Pons (tissue), 1 donor: ENCODE data around the gene OR2T12.
A peak's percentile ranks its signal among the peaks of the same experiment; 100 is the strongest.
"Not testable (repeated sequence)": the region's sequence is repeated elsewhere in the genome, so short reads cannot be mapped to it uniquely, and the experiment has no call there.

Experiments used
- DNase-seq: peaks from one replicate; pipeline ENCODE4 v3.0.0-alpha.2; 2016; ENCODE audit warnings: low spot score

The OR2T12 gene

GRCh38 chr1:248303324-248303723, at the start of gene OR2T12:
TSS of gene OR2T12 (minus strand) at chr1:248303424. CDS start at chr1:248295578, 7,846 bp downstream.
- DNase-seq = no peak

- DNase-seq = no peak
Observed at GRCh38 chr1:248348475-248348874, 45.3 kb upstream of the OR2T12 start, which contains the start of gene OR14C36. TSS of gene OR14C36 (plus strand) at chr1:248348775. CDS start at chr1:248348775, 0 bp downstream.

- no peak for DNase-seq
Observed at GRCh38 chr1:248343451-248343850, 40.2 kb upstream of the OR2T12 start.

GRCh38 chr1:248324468-248324867, 21.2 kb upstream of the OR2T12 start, which contains the start of gene OR2M7:
TSS of gene OR2M7 (minus strand) at chr1:248324568. CDS start at chr1:248324568, 0 bp downstream.
- no peak for DNase-seq

GRCh38 chr1:248316796-248317195, 13.6 kb upstream of the OR2T12 start:
- no peak for DNase-seq

GRCh38 chr1:248306740-248307139, 3.5 kb upstream of the OR2T12 start:
- DNase-seq = not testable (repeated sequence)

- DNase-seq = no peak
Observed at GRCh38 chr1:248306103-248306502, 2.9 kb upstream of the OR2T12 start.

GRCh38 chr1:248305672-248306071, 2.4 kb upstream of the OR2T12 start:
- not testable (repeated sequence) for DNase-seq

- no peak for DNase-seq
Observed at GRCh38 chr1:248288391-248288790, 14.8 kb downstream of the OR2T12 start.

GRCh38 chr1:248277876-248278275, 25.3 kb downstream of the OR2T12 start, which contains the start of gene OR2T33:
TSS of gene OR2T33 (minus strand) at chr1:248277976. CDS start at chr1:248273814, 4,162 bp downstream.
- no peak for DNase-seq

GRCh38 chr1:248273225-248273624, 30.0 kb downstream of the OR2T12 start:
- not testable (repeated sequence) for DNase-seq

GRCh38 chr1:248268178-248268577, 35.0 kb downstream of the OR2T12 start:
- no peak for DNase-seq

- not testable (repeated sequence) for DNase-seq
Observed at GRCh38 chr1:248259309-248259708, 43.9 kb downstream of the OR2T12 start.

GRCh38 chr1:248243204-248243603, 60.0 kb downstream of the OR2T12 start:
- DNase-seq = peak; percentile 71
